COLO829 (cell line): ENCODE data around the gene OGFRL1.
A peak's percentile ranks its signal among the peaks of the same experiment; 100 is the strongest.

ENCODE experiments used
- DNase-seq: peaks from one replicate; pipeline ENCODE4 v3.0.0; 2012; ENCODE audit warnings: low spot score

The OGFRL1 gene

DNA sequence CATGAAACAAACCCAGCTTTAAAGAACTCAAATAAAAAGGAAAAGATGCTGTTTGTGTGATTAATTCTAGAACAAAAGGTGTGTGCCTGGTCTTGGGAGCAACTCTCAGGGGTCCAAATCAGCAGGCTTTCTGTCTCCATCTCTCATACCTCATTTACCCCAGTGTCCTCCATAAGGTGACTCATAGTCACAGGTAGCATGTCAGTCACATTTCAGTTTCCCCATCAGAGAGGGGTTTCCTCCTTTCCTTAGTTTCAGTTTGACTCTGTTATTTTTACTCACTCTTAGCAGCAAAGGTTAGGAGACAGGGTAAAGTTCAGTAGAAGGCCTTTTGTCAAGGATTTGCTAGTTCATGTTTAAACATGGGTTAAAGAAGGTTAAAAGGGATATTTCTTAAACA, 46.2 kb downstream of the OGFRL1 start:
- no peak for DNase-seq

DNA sequence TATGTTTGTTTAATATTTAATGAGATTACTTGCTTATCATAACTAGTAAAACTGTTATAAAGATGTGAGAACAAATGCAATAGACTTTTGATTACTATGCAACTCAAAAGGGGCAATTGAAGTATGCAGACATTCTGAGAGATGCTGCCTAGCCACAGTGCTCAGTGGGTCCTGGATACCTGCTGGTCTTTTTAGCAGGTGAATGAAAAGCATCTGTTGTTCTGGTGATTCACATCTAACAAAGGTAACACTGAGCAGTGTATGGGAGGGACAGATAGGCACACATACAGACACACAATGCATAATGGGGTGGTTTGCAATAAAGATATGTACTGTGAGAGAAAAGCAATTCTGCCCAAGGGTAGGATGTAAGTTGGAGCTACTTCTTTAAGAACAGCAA, 46.9 kb downstream of the OGFRL1 start:
- DNase-seq, result no peak

- DNase-seq, result no peak
Measured at GRCh38 chr6:71336901-71337300, 48.3 kb downstream of the OGFRL1 start.

GRCh38 chr6:71338540-71339316, 50.1 kb downstream of the OGFRL1 start:
- no peak for DNase-seq

GRCh38 chr6:71342772-71343171, 54.2 kb downstream of the OGFRL1 start:
- no peak for DNase-seq

- no peak for DNase-seq
Measured at GRCh38 chr6:71345476-71346333, 57.1 kb downstream of the OGFRL1 start.

GRCh38 chr6:71346334-71346694, 57.7 kb downstream of the OGFRL1 start:
- no peak for DNase-seq

- no peak for DNase-seq
Measured at GRCh38 chr6:71347119-71347518, 58.5 kb downstream of the OGFRL1 start.

- DNase-seq, result peak; percentile 41
Measured at GRCh38 chr6:71349395-71349794, 60.8 kb downstream of the OGFRL1 start.

- DNase-seq, result no peak
Measured at GRCh38 chr6:71349976-71350615, 61.5 kb downstream of the OGFRL1 start.

GRCh38 chr6:71351190-71351589, 62.6 kb downstream of the OGFRL1 start:
- DNase-seq, result no peak
